Central memory CD8-positive, alpha-beta T cell (primary cell): ENCODE data around the gene MAP1LC3B.

ENCODE experiments used
- ATAC-seq: fragments of 150-1000 bp; cut with Tn5 transposase; replicated peaks from 2 replicates; pipeline ENCODE4 v1.10.0; 2022; ENCODE audit warnings: mild to moderate bottlenecking, moderate FRiP score, moderate number of reproducible peaks; ENCODE audit not compliant: poor library complexity, severe bottlenecking; ENCODE audit errors: extremely low read depth
- DNase-seq, 2 donors: peaks; one replicate each; pipeline ENCODE4 v3.0.0; 2021; ENCODE audit warnings: low spot score in 2 of 2
- H3K27ac Mint-ChIP-seq: one replicate; pipeline ENCODE4 v1.8.0; 2022; ENCODE audit warnings: low read depth, mild to moderate bottlenecking, moderate library complexity, mixed read lengths
- H3K27me3 Mint-ChIP-seq: one replicate; pipeline ENCODE4 v1.8.0; 2022; ENCODE audit warnings: mixed read lengths
- H3K36me3 Mint-ChIP-seq: one replicate; pipeline ENCODE4 v1.8.0; 2022; ENCODE audit warnings: mild to moderate bottlenecking, moderate library complexity, mixed read lengths; ENCODE audit not compliant: insufficient read depth
- H3K4me1 Mint-ChIP-seq: one replicate; pipeline ENCODE4 v1.8.0; 2022; ENCODE audit warnings: mixed read lengths
- H3K4me3 Mint-ChIP-seq: one replicate; pipeline ENCODE4 v1.8.0; 2022; ENCODE audit warnings: mild to moderate bottlenecking, moderate library complexity, mixed read lengths
- H3K9me3 Mint-ChIP-seq: one replicate; pipeline ENCODE4 v1.8.0; 2022; ENCODE audit warnings: mixed read lengths

The MAP1LC3B gene

DNA sequence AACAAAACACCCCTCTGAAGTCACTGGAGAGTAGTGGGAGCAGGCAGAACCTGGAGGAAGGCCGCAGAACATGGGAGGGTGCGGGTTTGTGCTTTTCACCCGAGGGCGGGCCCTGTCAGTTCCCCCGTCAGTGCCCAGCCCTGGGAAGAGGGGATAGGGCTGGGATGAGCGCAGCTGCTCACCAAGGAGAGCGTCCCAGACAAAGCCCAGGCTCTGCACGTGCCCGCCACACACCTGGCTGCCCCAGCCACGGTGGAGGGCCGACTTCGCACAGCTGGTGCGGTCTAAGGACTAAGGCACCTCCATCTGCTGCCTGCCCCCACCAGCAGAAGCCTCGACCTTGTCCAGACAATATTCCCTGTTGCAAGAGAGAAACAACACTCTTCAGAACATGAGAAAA lies 61.2 kb downstream of the MAP1LC3B start:
- H3K27me3 Mint-ChIP-seq: no peaks in the 10 kb centered on the region
- ATAC-seq: no peak
- H3K36me3 Mint-ChIP-seq: peaks cover 13% of the 10 kb centered on the region
- H3K4me3 Mint-ChIP-seq: no peak overlapping the region
- no peaks in the 10 kb centered on the region for H3K4me1 Mint-ChIP-seq
- no peak overlapping the region for H3K27ac Mint-ChIP-seq
- no peaks in the 10 kb centered on the region for H3K9me3 Mint-ChIP-seq
- no peak for DNase-seq
